A549 (cell line): ENCODE data around the gene ACBD7. TPM values are rescaled to one million over a fixed set of nuclear protein-coding genes. Genes with fewer than 3 reads are reported as not detected.

Experiments
- ATAC-seq, 2 experiments: fragments of 200-7000 bp in 1 of 2; fragments of >200 bp in 1 of 2; cut with Nextera tagmentation in 1 of 2; cut with Tn5 transposase in 1 of 2; 3 replicates each; pipeline versions ENCODE4 v1.8.0 to v1.9.1; 2018 to 2020; ENCODE audit warnings: mild to moderate bottlenecking in 1 of 2, moderate library complexity in 1 of 2
- CTCF ChIA-PET: fragments of 300-600 bp; sonication (Branson Sonifier 250); formaldehyde crosslinking; extraction: SDS; loops from one replicate; lab custom pipeline; 2021; ENCODE audit warnings: antibody characterized with exemption, inconsistent platforms; lab: Yijun Ruan, JAX
- POLR2A ChIA-PET: fragments of 350-600 bp; formaldehyde crosslinking; extraction: SDS; loops from one replicate; lab custom pipeline; 2021; ENCODE audit warnings: antibody characterized with exemption, inconsistent platforms; lab: Yijun Ruan, JAX
- DNase-seq, 2 experiments: peaks; one replicate each; pipeline versions ENCODE4 v3.0.0 to v3.0.0-alpha.2; 2011 to 2016; ENCODE audit warnings: low read depth in 1 of 2, low spot score in 1 of 2
- FAIRE-seq: peaks from 2 replicates; lab custom pipeline; 2011; peaks lifted over from hg19 to GRCh38; lab: Jason Lieb, UNC
- H3K27ac ChIP-seq, 2 experiments: fragments of >200 bp; sonication (Bioruptor Twin); formaldehyde crosslinking; 3 replicates each; pipeline ENCODE4 v1.5.1; 2016 to 2017
- H3K4me1 ChIP-seq: fragments of >200 bp; sonication (Bioruptor Twin); formaldehyde crosslinking; 3 replicates; pipeline ENCODE4 v1.6.1; 2016
- H3K4me2 ChIP-seq: fragments of >200 bp; sonication (Bioruptor Twin); formaldehyde crosslinking; 3 replicates; pipeline ENCODE4 v1.6.1; 2016
- H3K4me3 ChIP-seq: fragments of >200 bp; sonication (Bioruptor Twin); formaldehyde crosslinking; 3 replicates; pipeline ENCODE4 v1.5.1; 2016
- H3K9me3 ChIP-seq: fragments of >200 bp; sonication (Bioruptor Twin); formaldehyde crosslinking; 3 replicates; pipeline ENCODE4 v1.6.1; 2016
- CHD2 ChIP-seq: fragments of 150-350 bp; IDR thresholded peaks from 2 replicates; pipeline ENCODE4 v1.6.1; 2014; ENCODE audit warnings: low read length; ENCODE audit not compliant: partially characterized antibody
- CTCF ChIP-seq: fragments of >200 bp; sonication (Bioruptor Twin); formaldehyde crosslinking; IDR thresholded peaks from 3 replicates; pipeline ENCODE4 v1.5.1; 2016
- EHMT2 ChIP-seq: fragments of 200-600 bp; sonication (generic); IDR thresholded peaks from 2 replicates; pipeline ENCODE4 v1.6.1; 2016; ENCODE audit warnings: antibody characterized with exemption, low read depth, mild to moderate bottlenecking, moderate library complexity
- ELK1 ChIP-seq: fragments of 150-350 bp; IDR thresholded peaks from 2 replicates; pipeline ENCODE4 v1.6.1; 2014; ENCODE audit warnings: low read depth, mild to moderate bottlenecking, low read length
- ESRRA ChIP-seq: fragments of 150-350 bp; IDR thresholded peaks from 2 replicates; pipeline ENCODE4 v1.6.1; 2014; ENCODE audit warnings: mild to moderate bottlenecking, low read length, borderline replicate concordance
- FOSB ChIP-seq: fragments of 250-450 bp; sonication (Bioruptor Pico); IDR thresholded peaks from 2 replicates; pipeline ENCODE4 v1.5.0; 2020; ENCODE audit warnings: mild to moderate bottlenecking, moderate library complexity
- FOXS1 ChIP-seq: fragments of 250-450 bp; sonication (Bioruptor Pico); IDR thresholded peaks from 2 replicates; pipeline ENCODE4 v1.5.0; 2020; ENCODE audit warnings: mild to moderate bottlenecking, moderate library complexity
- HDAC2 ChIP-seq: fragments of 200-600 bp; sonication (generic); IDR thresholded peaks from 2 replicates; pipeline ENCODE4 v1.6.1; 2016
- HOXA7 ChIP-seq: fragments of 250-450 bp; sonication (Bioruptor Pico); IDR thresholded peaks from 2 replicates; pipeline ENCODE4 v1.5.0; 2020; ENCODE audit warnings: mild to moderate bottlenecking, moderate library complexity
- HOXB13 ChIP-seq: fragments of 250-450 bp; sonication (Bioruptor Pico); IDR thresholded peaks from 2 replicates; pipeline ENCODE4 v1.5.0; 2020; ENCODE audit warnings: low read depth, mild to moderate bottlenecking, moderate library complexity
- HOXB5 ChIP-seq: fragments of 250-450 bp; sonication (Bioruptor Pico); IDR thresholded peaks from 2 replicates; pipeline ENCODE4 v1.5.0; 2020; ENCODE audit warnings: mild to moderate bottlenecking, moderate library complexity
- JUNB ChIP-seq: fragments of >200 bp; sonication (Bioruptor Twin); formaldehyde crosslinking; IDR thresholded peaks from 2 replicates; pipeline ENCODE4 v1.6.1; 2016
- KDM5A ChIP-seq: fragments of 200-600 bp; sonication (generic); IDR thresholded peaks from 2 replicates; pipeline ENCODE4 v1.6.1; 2016; ENCODE audit warnings: antibody characterized with exemption, mild to moderate bottlenecking
- MAZ ChIP-seq: fragments of 150-350 bp; IDR thresholded peaks from 2 replicates; pipeline ENCODE4 v1.6.1; 2014; ENCODE audit warnings: antibody characterized with exemption, low read depth, low read length, borderline replicate concordance
- NFE2L2 ChIP-seq: fragments of 150-350 bp; conservative IDR thresholded peaks from 2 replicates; pipeline ENCODE4 v1.6.1; 2014; ENCODE audit warnings: low read length
- NPAS2 ChIP-seq: fragments of 250-450 bp; sonication (Bioruptor Pico); IDR thresholded peaks from 2 replicates; pipeline ENCODE4 v1.8.0; 2022; ENCODE audit warnings: mild to moderate bottlenecking, moderate library complexity, borderline replicate concordance
- POLR2AphosphoS2 ChIP-seq: conservative IDR thresholded peaks from 2 replicates; pipeline ENCODE4 v1.6.1; 2012; ENCODE audit warnings: low read length, improper control_type of control experiment, inconsistent platforms
- REST ChIP-seq: fragments of 200-600 bp; sonication (generic); IDR thresholded peaks from 2 replicates; pipeline ENCODE4 v1.6.1; 2016; ENCODE audit warnings: antibody characterized with exemption, mild to moderate bottlenecking, moderate library complexity
- RFX5 ChIP-seq: fragments of 450-650 bp; IDR thresholded peaks from 2 replicates; pipeline ENCODE4 v1.7.1; 2014; ENCODE audit warnings: antibody characterized with exemption, mild to moderate bottlenecking, moderate library complexity
- TP53 ChIP-seq: fragments of 250-450 bp; sonication (Bioruptor Pico); IDR thresholded peaks from 2 replicates; pipeline ENCODE4 v1.5.0; 2021; ENCODE audit warnings: mild to moderate bottlenecking, moderate library complexity
- ZC3H11A ChIP-seq: fragments of 450-650 bp; IDR thresholded peaks from 2 replicates; pipeline ENCODE4 v1.6.1; 2014; ENCODE audit warnings: antibody characterized with exemption, mild to moderate bottlenecking
- ZFP36 ChIP-seq: fragments of 450-650 bp; IDR thresholded peaks from 2 replicates; pipeline ENCODE4 v1.6.1; 2014; ENCODE audit warnings: borderline replicate concordance; ENCODE audit not compliant: partially characterized antibody
- ZNF302 ChIP-seq: fragments of 250-450 bp; sonication (Bioruptor Pico); IDR thresholded peaks from 2 replicates; pipeline ENCODE4 v1.9.0; 2021; ENCODE audit warnings: inconsistent platforms, mild to moderate bottlenecking, moderate library complexity
- WGBS: methylation state at CpG from one replicate; pipeline ENCODE4 v1.1.6; 2017; ENCODE audit errors: missing lambda C conversion rate; 5-methylcytosine and 5-hydroxymethylcytosine counted together
- polyA plus RNA-seq, 4 experiments: library from polyadenylated mRNA; depleted of rRNA in 3 of 4; stranded (reverse); fragments of >200 nt; fragmentation: RNase III in 1 of 4; extraction: RNeasy Plus Mini Kit Qiagen cat#74134 plus additional on column Dnase treatment in 1 of 4; gene quantifications; 2 replicates in 3 of 4; 3 replicates in 1 of 4; pipeline ENCODE4 v1.2.3, GENCODE V29; 2011 to 2017
- TF ChIP-seq, protein P1 (sequence below): fragments of 450-650 bp; IDR thresholded peaks from 2 replicates; pipeline ENCODE4 v1.6.1; 2014; ENCODE audit warnings: antibody characterized with exemption
- TF ChIP-seq, protein P2 (sequence below): fragments of 250-450 bp; sonication (Bioruptor Pico); IDR thresholded peaks from 2 replicates; pipeline ENCODE4 v1.5.0; 2021; ENCODE audit warnings: mild to moderate bottlenecking, moderate library complexity, borderline replicate concordance
- TF ChIP-seq, protein P3 (sequence below): fragments of >200 bp; sonication (Bioruptor Twin); formaldehyde crosslinking; IDR thresholded peaks from 2 replicates; pipeline ENCODE4 v1.6.1; 2016

Gene ACBD7
- polyA plus RNA-seq, 2 of the 4 experiments (the other 2 are of a cell fraction) = 0.90 to 1.2 TPM

DNA sequence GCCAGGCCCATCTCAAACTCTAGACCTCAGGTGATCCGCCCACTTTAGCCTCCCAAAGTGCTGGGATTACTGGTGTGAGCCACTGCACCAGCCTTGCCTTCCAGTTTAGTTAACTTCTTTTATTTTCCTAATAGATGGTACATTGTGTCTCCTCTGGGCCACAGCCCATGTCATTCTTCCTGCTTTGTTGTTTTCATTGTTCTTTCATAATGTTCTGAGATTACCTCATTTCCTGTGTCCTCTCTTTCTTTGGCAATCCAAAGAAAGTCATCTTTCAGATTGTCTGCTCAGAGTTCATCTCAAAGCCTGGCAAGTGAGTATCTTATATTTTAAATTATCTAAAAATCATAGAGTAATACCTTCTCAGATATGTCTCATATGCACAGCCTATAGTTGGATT, 44.9 kb downstream of the ACBD7 start, which contains the start of gene OLAH:
Gene OLAH (plus strand): TSS at position 270 of the 400 bp plus-strand sequence. CDS start 3,346 bp downstream, outside the sequence.
- ChIA-PET POLR2A (no interaction called here), CTCF (interaction anchor here (0.7 kb wide), 1 partner anchor 537 kb away, joined by 4 read pairs; no protein-coding TSS in a partner anchor)
- H3K9me3 ChIP-seq = no peaks in the 10 kb centered on the region
- no peak within 1 kb of the TSS for H3K4me2 ChIP-seq
- ATAC-seq (no peak), DNase-seq (no peak), FAIRE-seq (no peak)
- no peak within 1 kb of the TSS for H3K4me3 ChIP-seq
- 71% methylated on average over 1 of the region's 1 CpG for WGBS
- H3K4me1 ChIP-seq = no peaks in the 10 kb centered on the region
- no peak within 1 kb of the TSS; a peak in 1 of 6 replicates for H3K27ac ChIP-seq
- TF ChIP-seq NPAS2 (CRISPR knock-in tag) (no peak), JUNB (no peak), ESRRA (no peak), ZNF302 (no peak), CTCF (no peak), NFE2L2 (no peak), HOXB13 (CRISPR knock-in tag) (no peak), POLR2AphosphoS2 (no peak), KDM5A (no peak), EHMT2 (no peak), ZC3H11A (no peak), CHD2 (no peak), ZFP36 (no peak), HDAC2 (no peak), MAZ (no peak), RFX5 (no peak)
- TF ChIP-seq, protein P1, sequence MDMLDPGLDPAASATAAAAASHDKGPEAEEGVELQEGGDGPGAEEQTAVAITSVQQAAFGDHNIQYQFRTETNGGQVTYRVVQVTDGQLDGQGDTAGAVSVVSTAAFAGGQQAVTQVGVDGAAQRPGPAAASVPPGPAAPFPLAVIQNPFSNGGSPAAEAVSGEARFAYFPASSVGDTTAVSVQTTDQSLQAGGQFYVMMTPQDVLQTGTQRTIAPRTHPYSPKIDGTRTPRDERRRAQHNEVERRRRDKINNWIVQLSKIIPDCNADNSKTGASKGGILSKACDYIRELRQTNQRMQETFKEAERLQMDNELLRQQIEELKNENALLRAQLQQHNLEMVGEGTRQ = no peak
- TF ChIP-seq, protein P2, sequence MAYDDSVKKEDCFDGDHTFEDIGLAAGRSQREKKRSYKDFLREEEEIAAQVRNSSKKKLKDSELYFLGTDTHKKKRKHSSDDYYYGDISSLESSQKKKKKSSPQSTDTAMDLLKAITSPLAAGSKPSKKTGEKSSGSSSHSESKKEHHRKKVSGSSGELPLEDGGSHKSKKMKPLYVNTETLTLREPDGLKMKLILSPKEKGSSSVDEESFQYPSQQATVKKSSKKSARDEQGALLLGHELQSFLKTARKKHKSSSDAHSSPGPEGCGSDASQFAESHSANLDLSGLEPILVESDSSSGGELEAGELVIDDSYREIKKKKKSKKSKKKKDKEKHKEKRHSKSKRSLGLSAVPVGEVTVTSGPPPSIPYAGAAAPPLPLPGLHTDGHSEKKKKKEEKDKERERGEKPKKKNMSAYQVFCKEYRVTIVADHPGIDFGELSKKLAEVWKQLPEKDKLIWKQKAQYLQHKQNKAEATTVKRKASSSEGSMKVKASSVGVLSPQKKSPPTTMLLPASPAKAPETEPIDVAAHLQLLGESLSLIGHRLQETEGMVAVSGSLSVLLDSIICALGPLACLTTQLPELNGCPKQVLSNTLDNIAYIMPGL (CRISPR knock-in tag) = no peak

DNA sequence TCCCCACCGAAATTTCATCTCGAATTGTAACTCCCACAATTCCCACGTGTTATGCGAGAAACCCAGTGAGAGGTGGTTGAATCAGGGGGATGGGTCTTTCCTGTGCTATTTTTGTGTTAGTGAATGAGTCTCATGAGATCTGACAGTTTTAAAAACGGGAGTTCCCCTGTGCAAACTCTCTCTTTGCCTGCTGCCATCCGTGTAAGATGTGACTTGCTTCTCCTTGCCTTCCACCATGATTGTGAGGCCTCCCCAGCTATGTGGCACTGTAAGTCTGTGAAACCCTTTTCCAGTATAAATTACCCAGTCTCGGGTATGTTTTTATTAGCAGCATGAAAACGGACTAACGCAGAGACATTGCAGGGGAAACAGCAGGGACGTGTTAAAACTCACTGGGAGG, 50.2 kb downstream of the ACBD7 start:
- WGBS = 66% methylated on average over 10 of the region's 10 CpGs
- Histone ChIP-seq H3K4me3 (no peak overlapping the region), H3K4me2 (no peak overlapping the region), H3K27ac (no peak overlapping the region), H3K9me3 (no peaks in the 10 kb centered on the region), H3K4me1 (no peaks in the 10 kb centered on the region)
- ATAC-seq (no peak), DNase-seq (no peak), FAIRE-seq (no peak)
- ChIA-PET CTCF (no interaction called here), POLR2A (no interaction called here)
- TF ChIP-seq FOSB (CRISPR knock-in tag) = no peak
- TF ChIP-seq HDAC2 = no peak
- TF ChIP-seq CHD2 = no peak
- TF ChIP-seq, protein P2 (CRISPR knock-in tag) = no peak
- TF ChIP-seq NPAS2 (CRISPR knock-in tag) = no peak
- TF ChIP-seq FOXS1 (CRISPR knock-in tag) = no peak
- no peak for TF ChIP-seq ELK1
- TF ChIP-seq HOXA7 (CRISPR knock-in tag) = no peak
- TF ChIP-seq ZNF302 = no peak
- no peak for TF ChIP-seq HOXB5 (CRISPR knock-in tag)
- TF ChIP-seq, protein P3, sequence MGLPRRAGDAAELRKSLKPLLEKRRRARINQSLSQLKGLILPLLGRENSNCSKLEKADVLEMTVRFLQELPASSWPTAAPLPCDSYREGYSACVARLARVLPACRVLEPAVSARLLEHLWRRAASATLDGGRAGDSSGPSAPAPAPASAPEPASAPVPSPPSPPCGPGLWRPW = no peak
- no peak for TF ChIP-seq KDM5A
- TF ChIP-seq REST = no peak
- no peak for TF ChIP-seq TP53
- TF ChIP-seq RFX5 = no peak
